Bronchus fibroblast of lung (primary cell): Measurements from ENCODE around the gene OXSM. TPM values are rescaled to one million over a fixed set of nuclear protein-coding genes. Genes with fewer than 3 reads are reported as not detected.

ENCODE experiments used
- total RNA-seq: library from RNA; depleted of rRNA; stranded (reverse); fragments of >200 nt; gene quantifications from 2 replicates; pipeline ENCODE4 v1.2.3, GENCODE V29; 2015

Gene OXSM
- 6.7 and 8.7 TPM in 2 replicates for total RNA-seq

GRCh38 chr3:25789596-25790556 is at the start of gene OXSM:
TSS of gene OXSM (plus strand) at chr3:25790090. CDS start at chr3:25791021, 931 bp downstream.

GRCh38 chr3:25782938-25783660 is 6.8 kb upstream of the OXSM start, which contains the start of gene NGLY1:
TSS of gene NGLY1 (minus strand) at chr3:25783443. CDS start at chr3:25783390, 53 bp downstream.

Other genes starting within 250 kb of the OXSM start
- gene TOP2B, start 125.2 kb upstream of the OXSM start, total RNA-seq, result 43.9 and 63.9 TPM in 2 replicates
- 15.5 and 16.1 TPM in 2 replicates for gene NGLY1, start 6.6 kb upstream of the OXSM start, total RNA-seq